ENCODE measurements around the gene GAS2L3. TPM values are rescaled to one million over a fixed set of nuclear protein-coding genes. Genes with fewer than 3 reads are reported as not detected.

The GAS2L3 gene
- total and polyA plus RNA-seq, 9 of the 15 experiments (the other 6 are each of a cell fraction or from before 2014, with no cell fraction given), result 1.5 to 9.8 (median 3.5) TPM

DNA sequence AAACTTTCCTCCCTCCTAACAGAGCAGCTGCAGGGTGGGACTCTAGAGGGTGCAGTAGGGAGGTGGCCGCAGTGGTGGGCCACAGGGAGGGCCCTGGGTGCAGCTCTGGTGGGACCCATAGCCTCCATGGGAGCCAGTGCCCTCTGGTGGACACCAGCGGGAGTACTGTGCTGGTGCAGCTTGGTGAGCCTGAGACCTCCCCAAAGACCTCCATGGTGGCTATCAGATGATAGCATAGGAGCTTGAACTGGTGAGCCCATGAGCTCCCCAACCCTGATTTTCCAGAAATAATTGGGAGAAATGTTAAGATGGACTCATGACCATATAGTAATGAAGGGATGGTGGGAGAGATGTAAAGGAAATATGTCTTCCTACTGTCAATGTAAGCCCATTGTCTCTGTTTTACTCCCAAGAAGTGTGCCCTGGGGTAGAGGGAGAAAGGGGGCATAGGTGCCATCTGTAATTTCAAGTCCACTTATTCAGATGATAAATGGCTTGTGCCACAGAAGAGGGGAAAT is 98.7 kb downstream of the GAS2L3 start:
- FAIRE-seq, result peak; percentile 71
- TF ChIP-seq, protein P1, sequence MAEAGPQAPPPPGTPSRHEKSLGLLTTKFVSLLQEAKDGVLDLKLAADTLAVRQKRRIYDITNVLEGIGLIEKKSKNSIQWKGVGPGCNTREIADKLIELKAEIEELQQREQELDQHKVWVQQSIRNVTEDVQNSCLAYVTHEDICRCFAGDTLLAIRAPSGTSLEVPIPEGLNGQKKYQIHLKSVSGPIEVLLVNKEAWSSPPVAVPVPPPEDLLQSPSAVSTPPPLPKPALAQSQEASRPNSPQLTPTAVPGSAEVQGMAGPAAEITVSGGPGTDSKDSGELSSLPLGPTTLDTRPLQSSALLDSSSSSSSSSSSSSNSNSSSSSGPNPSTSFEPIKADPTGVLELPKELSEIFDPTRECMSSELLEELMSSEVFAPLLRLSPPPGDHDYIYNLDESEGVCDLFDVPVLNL (CRISPR knock-in tag; IDR thresholded peaks at IDR 0.05; ENCODE audit: low read depth), result no peak
- TF ChIP-seq MCM5 (IDR thresholded peaks at IDR 0.05; ENCODE audit: low read depth) (no peak), ETS2 (tag; IDR thresholded peaks at IDR 0.05; ENCODE audit: borderline replicate concordance, poor library complexity, severe bottlenecking) (no peak), ZNF23 (CRISPR knock-in tag; IDR thresholded peaks at IDR 0.05) (no peak), ZNF75A (CRISPR knock-in tag; IDR thresholded peaks at IDR 0.05) (no peak), SMC3 (conservative IDR thresholded peaks at IDR 0.05; ENCODE audit: insufficient read depth, low read depth, low read length) (0 out of 2 replicates have a peak, but pooled peaks have one; percentile 16), JUN (IDR thresholded peaks at IDR 0.05; ENCODE audit: borderline replicate concordance, low read depth, low read length) (no peak), JUN (CRISPR knock-in tag; IDR thresholded peaks at IDR 0.05; ENCODE audit: borderline replicate concordance) (no peak), SIN3B (IDR thresholded peaks at IDR 0.05; ENCODE audit: low read depth) (no peak), RAD21 (CRISPR knock-in tag; conservative IDR thresholded peaks at IDR 0.05 in 1 of 2, IDR thresholded peaks at IDR 0.05 in 1 of 2) (peak; percentile 32 to 48; a peak in 3 of 4 replicates), HDAC2 (IDR thresholded peaks at IDR 0.05) (no peak), NFRKB (IDR thresholded peaks at IDR 0.05; ENCODE audit: low read depth) (no peak), TAF7 (tag; IDR thresholded peaks at IDR 0.05) (no peak)
- TF ChIP-seq, protein P2, sequence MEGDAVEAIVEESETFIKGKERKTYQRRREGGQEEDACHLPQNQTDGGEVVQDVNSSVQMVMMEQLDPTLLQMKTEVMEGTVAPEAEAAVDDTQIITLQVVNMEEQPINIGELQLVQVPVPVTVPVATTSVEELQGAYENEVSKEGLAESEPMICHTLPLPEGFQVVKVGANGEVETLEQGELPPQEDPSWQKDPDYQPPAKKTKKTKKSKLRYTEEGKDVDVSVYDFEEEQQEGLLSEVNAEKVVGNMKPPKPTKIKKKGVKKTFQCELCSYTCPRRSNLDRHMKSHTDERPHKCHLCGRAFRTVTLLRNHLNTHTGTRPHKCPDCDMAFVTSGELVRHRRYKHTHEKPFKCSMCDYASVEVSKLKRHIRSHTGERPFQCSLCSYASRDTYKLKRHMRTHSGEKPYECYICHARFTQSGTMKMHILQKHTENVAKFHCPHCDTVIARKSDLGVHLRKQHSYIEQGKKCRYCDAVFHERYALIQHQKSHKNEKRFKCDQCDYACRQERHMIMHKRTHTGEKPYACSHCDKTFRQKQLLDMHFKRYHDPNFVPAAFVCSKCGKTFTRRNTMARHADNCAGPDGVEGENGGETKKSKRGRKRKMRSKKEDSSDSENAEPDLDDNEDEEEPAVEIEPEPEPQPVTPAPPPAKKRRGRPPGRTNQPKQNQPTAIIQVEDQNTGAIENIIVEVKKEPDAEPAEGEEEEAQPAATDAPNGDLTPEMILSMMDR (IDR thresholded peaks at IDR 0.05 in 2 of 3, conservative IDR thresholded peaks at IDR 0.05 in 1 of 3; ENCODE audit: insufficient read depth in 2 of 3, low read depth in 1 of 3, low read length in 3 of 3), result peak; percentile 54 to 79 (median 61)
- TF ChIP-seq, protein P3, sequence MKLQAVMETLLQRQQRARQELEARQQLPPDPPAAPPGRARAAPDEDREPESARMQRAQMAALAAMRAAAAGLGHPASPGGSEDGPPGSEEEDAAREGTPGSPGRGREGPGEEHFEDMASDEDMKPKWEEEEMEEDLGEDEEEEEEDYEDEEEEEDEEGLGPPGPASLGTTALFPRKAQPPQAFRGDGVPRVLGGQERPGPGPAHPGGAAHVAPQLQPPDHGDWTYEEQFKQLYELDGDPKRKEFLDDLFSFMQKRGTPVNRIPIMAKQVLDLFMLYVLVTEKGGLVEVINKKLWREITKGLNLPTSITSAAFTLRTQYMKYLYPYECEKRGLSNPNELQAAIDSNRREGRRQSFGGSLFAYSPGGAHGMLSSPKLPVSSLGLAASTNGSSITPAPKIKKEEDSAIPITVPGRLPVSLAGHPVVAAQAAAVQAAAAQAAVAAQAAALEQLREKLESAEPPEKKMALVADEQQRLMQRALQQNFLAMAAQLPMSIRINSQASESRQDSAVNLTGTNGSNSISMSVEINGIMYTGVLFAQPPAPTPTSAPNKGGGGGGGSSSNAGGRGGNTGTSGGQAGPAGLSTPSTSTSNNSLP (IDR thresholded peaks at IDR 0.05; ENCODE audit: borderline replicate concordance, low read depth, low read length), result no peak
- TF ChIP-seq, protein P4, sequence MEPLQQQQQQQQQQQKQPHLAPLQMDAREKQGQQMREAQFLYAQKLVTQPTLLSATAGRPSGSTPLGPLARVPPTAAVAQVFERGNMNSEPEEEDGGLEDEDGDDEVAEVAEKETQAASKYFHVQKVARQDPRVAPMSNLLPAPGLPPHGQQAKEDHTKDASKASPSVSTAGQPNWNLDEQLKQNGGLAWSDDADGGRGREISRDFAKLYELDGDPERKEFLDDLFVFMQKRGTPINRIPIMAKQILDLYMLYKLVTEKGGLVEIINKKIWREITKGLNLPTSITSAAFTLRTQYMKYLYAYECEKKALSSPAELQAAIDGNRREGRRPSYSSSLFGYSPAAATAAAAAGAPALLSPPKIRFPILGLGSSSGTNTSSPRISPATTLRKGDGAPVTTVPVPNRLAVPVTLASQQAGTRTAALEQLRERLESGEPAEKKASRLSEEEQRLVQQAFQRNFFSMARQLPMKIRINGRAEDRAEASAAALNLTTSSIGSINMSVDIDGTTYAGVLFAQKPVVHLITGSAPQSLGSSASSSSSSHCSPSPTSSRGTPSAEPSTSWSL (CRISPR knock-in tag; IDR thresholded peaks at IDR 0.05; ENCODE audit: borderline replicate concordance), result no peak

More for the DNA sequence above, 98.7 kb downstream of the GAS2L3 start:
- no TSS peak for BruUV-seq (replicated peaks)
- Histone ChIP-seq H3K36me3 (ENCODE audit: control insufficient read depth, insufficient read depth, low read length) (no peaks in the 10 kb centered on the region), H3K4me1 (replicated peaks in 1 of 2; ENCODE audit: control insufficient read depth in 2 of 2, insufficient read depth in 2 of 2, low read length in 2 of 2) (no peaks in the 10 kb centered on the region), H3K27me3 (ENCODE audit: control insufficient read depth in 2 of 2, insufficient read depth in 2 of 2, low read length in 2 of 2) (no peaks in the 10 kb centered on the region), H3K27ac (ENCODE audit: extremely low read depth, low read depth, low read length) (no peak overlapping the region), H3K4me3 (no peak overlapping the region), H3K9ac (ENCODE audit: insufficient read depth in 1 of 2, low read depth in 2 of 2, low read length in 2 of 2) (no peak overlapping the region), H2AFZ (ENCODE audit: low read depth, low read length) (no peak overlapping the region), H3K9me3 (replicated peaks; ENCODE audit: control insufficient read depth, insufficient read depth, low read depth, low read length) (no peaks in the 10 kb centered on the region), H3K9me1 (ENCODE audit: control insufficient read depth, insufficient read depth, low read length) (no peaks in the 10 kb centered on the region), H3K4me2 (ENCODE audit: insufficient read depth, low read length) (no peak overlapping the region), H3K79me2 (ENCODE audit: control insufficient read depth, insufficient read depth, low read length) (no peaks in the 10 kb centered on the region), H4K20me1 (replicated peaks; ENCODE audit: control insufficient read depth, insufficient read depth, low read length) (no peaks in the 10 kb centered on the region)
- ChIA-PET CTCF (ENCODE audit: low intra/inter-chr PET ratio) (interaction anchor here (0.6 kb wide), 1 partner anchor 329 kb away, joined by 3 read pairs; no protein-coding TSS in a partner anchor), POLR2A (no interaction called here)
- intact Hi-C loops (cut with micrococcal nuclease) (loop anchor here (5.0 kb wide), 1 partner anchor 325 kb away; no protein-coding TSS in a partner anchor), in situ Hi-C loops (cut with MboI) (loop anchor here (10.0 kb wide), 1 partner anchor 327 kb away; no protein-coding TSS in a partner anchor)
- DNase-seq (ENCODE audit: extremely low read depth in 1 of 4, low spot score in 3 of 4) (peak; percentile 47 to 66 (median 58)), ATAC-seq (peak; percentile 93)
- 0% methylated on average over 2 of the region's 2 CpGs for WGBS (ENCODE audit: insufficient coverage, low coverage, missing lambda C conversion rate)
